Esophagus squamous epithelium (tissue), 5 donors: ENCODE results near the gene C2orf92. TPM values are rescaled to one million over a fixed set of nuclear protein-coding genes. Genes with fewer than 3 reads are reported as not detected.

Source experiments
- DNase-seq: peaks from one replicate; lab custom pipeline; 2025; lab: John Stamatoyannopoulos, UW
- H3K27ac ChIP-seq, 4 donors: fragments of 200-600 bp; sonication (generic); one replicate each; pipeline ENCODE4 v1.5.1; 2016 to 2019; ENCODE audit warnings: mild to moderate bottlenecking in 1 of 4
- H3K27me3 ChIP-seq, 4 donors: fragments of 200-600 bp; sonication (generic); 1 replicate in 3 of 4; 2 replicates in 1 of 4; pipeline versions ENCODE4 v1.5.1 to v1.6.0; 2017 to 2021; ENCODE audit warnings: antibody characterized with exemption in 1 of 4
- H3K36me3 ChIP-seq, 3 donors: fragments of 200-600 bp; sonication (generic); one replicate each; pipeline ENCODE4 v1.5.1; 2016 to 2019
- H3K4me1 ChIP-seq, 3 donors: fragments of 200-600 bp; sonication (generic); one replicate each; pipeline ENCODE4 v1.5.1; 2017 to 2019
- H3K4me3 ChIP-seq, 4 donors: fragments of 200-600 bp; sonication (generic); 1 replicate in 3 of 4; 2 replicates in 1 of 4; pipeline ENCODE4 v1.5.1; 2016 to 2019; ENCODE audit warnings: mild to moderate bottlenecking in 2 of 4, moderate library complexity in 1 of 4
- H3K9me3 ChIP-seq, 3 donors: fragments of 200-600 bp; sonication (generic); one replicate each; pipeline ENCODE4 v1.5.1; 2016 to 2019
- POLR2A ChIP-seq, 4 donors: fragments of 450-650 bp; IDR thresholded peaks; one replicate each; pipeline ENCODE4 v1.6.1; 2017; ENCODE audit warnings: antibody characterized with exemption in 4 of 4, mild to moderate bottlenecking in 4 of 4, moderate library complexity in 3 of 4
- WGBS, 2 donors: methylation state at CpG; one replicate each; pipeline ENCODE4 v1.1.5; 2018; 5-methylcytosine and 5-hydroxymethylcytosine counted together
- intact Hi-C: fragments of 100-400 bp; cut with DNase I; formaldehyde crosslinking; loops from one replicate; pipeline ENCODE4 v1.15.0; 2022
- total RNA-seq, 4 donors: library from RNA; depleted of rRNA; stranded (reverse); fragments of >200 nt; gene quantifications; one replicate each; pipeline ENCODE4 v1.1.0, GENCODE V29; 2016
- TF ChIP-seq, protein P1 (sequence below), 6 experiments: fragments of 450-650 bp in 4 of 6; fragments of 200-600 bp in 2 of 6; sonication (generic) in 2 of 6; IDR thresholded peaks; one replicate each; pipeline ENCODE4 v1.5.1; 2016 to 2019; ENCODE audit warnings: antibody characterized with exemption in 6 of 6, mild to moderate bottlenecking in 4 of 6, moderate library complexity in 4 of 6
- donor health status: DM: yes; HTN: yes; CAD: no.

Gene C2orf92
- total RNA-seq, 4 donors from 2014 or later = 2.5 to 12.8 (median 2.5) TPM; not detected in 1

GRCh38 chr2:97654309-97654708 lies 15.2 kb upstream of the C2orf92 start:
- H3K4me3 ChIP-seq = no peak overlapping the region
- TF ChIP-seq, protein P1, sequence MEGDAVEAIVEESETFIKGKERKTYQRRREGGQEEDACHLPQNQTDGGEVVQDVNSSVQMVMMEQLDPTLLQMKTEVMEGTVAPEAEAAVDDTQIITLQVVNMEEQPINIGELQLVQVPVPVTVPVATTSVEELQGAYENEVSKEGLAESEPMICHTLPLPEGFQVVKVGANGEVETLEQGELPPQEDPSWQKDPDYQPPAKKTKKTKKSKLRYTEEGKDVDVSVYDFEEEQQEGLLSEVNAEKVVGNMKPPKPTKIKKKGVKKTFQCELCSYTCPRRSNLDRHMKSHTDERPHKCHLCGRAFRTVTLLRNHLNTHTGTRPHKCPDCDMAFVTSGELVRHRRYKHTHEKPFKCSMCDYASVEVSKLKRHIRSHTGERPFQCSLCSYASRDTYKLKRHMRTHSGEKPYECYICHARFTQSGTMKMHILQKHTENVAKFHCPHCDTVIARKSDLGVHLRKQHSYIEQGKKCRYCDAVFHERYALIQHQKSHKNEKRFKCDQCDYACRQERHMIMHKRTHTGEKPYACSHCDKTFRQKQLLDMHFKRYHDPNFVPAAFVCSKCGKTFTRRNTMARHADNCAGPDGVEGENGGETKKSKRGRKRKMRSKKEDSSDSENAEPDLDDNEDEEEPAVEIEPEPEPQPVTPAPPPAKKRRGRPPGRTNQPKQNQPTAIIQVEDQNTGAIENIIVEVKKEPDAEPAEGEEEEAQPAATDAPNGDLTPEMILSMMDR (IDR thresholded peaks at IDR 0.05) = no peak
- no peak for TF ChIP-seq POLR2A (IDR thresholded peaks at IDR 0.05)
- 92 to 94% methylated on average over 4 to 5 of the region's 5 CpGs for WGBS, 2 donors
- no peak for DNase-seq
- intact Hi-C loops = no loop called here
- peaks cover 15 to 78% (median 32%) of the 10 kb centered on the region in 3 donors for H3K36me3 ChIP-seq
- H3K27me3 ChIP-seq = no peaks in the 10 kb centered on the region
- H3K4me1 ChIP-seq = no peaks in the 10 kb centered on the region
- H3K27ac ChIP-seq = no peak overlapping the region
- peaks cover 0 to 10% (median 0%) of the 10 kb centered on the region in 3 donors for H3K9me3 ChIP-seq

GRCh38 chr2:97654791-97655190 lies 14.7 kb upstream of the C2orf92 start:
- Histone ChIP-seq H3K9me3 (peaks cover 0 to 10% (median 0%) of the 10 kb centered on the region in 3 donors), H3K36me3 (peaks cover 19 to 78% (median 27%) of the 10 kb centered on the region in 3 donors), H3K27ac (no peak overlapping the region), H3K4me1 (no peaks in the 10 kb centered on the region), H3K4me3 (no peak overlapping the region), H3K27me3 (no peaks in the 10 kb centered on the region)
- intact Hi-C loops = no loop called here
- TF ChIP-seq, protein P1 (IDR thresholded peaks at IDR 0.05) = no peak
- no peak for TF ChIP-seq POLR2A (IDR thresholded peaks at IDR 0.05)
- WGBS, 2 donors = 70 to 84% methylated on average over 2 of the region's 2 CpGs
- no peak for DNase-seq

GRCh38 chr2:97656129-97656755 lies 13.3 kb upstream of the C2orf92 start:
- Histone ChIP-seq H3K4me1 (peaks cover 2 to 10% (median 5%) of the 10 kb centered on the region in 3 donors), H3K27ac (no peak overlapping the region), H3K27me3 (no peaks in the 10 kb centered on the region), H3K9me3 (peaks cover 0 to 10% (median 0%) of the 10 kb centered on the region in 3 donors), H3K36me3 (peaks cover 19 to 79% (median 23%) of the 10 kb centered on the region in 3 donors), H3K4me3 (no peak overlapping the region)
- TF ChIP-seq, protein P1 (IDR thresholded peaks at IDR 0.05) = no peak
- TF ChIP-seq POLR2A (IDR thresholded peaks at IDR 0.05) = no peak
- WGBS, 2 donors = 82 to 100% methylated on average over 1 to 3 of the region's 7 CpGs
- intact Hi-C loops = no loop called here
- DNase-seq = no peak

DNA sequence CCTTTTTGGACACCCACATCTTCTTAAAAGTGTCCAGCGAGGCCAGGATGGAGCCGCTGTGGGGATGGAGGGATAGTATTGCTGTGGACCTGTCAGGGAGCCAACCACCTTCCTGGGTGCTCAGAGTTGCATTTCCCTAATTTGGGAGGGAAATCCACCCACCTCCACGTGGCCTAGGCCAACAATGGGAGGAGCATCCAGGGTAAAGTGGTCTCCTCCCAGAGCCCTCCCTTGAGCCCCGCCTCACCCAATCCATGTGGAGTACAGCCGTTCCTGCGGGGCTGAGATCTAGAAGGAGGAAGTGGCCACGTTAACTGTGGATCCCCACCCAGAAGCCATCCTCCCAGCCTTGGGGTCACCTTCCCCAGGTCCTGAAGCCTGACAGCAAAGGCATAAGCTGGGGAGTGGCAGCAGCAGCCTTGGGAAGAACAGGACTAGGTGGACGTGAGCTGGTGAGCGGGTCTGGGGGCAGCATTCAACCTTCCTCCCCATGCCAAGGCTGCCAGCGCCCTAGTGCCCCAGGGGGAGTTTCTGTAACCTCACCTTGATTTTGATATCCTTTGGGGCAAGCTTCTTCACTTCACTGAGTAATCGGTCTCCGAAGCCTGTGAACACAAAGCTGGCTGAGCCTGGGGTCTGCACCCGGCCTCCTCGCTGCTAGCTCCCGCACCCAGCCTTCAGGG lies 12.5 kb upstream of the C2orf92 start:
- intact Hi-C loops = no loop called here
- no peaks in the 10 kb centered on the region for H3K27me3 ChIP-seq
- no peak for DNase-seq
- H3K27ac ChIP-seq = no peak overlapping the region
- TF ChIP-seq, protein P1 (IDR thresholded peaks at IDR 0.05) = no peak
- no peak for TF ChIP-seq POLR2A (IDR thresholded peaks at IDR 0.05)
- peaks cover 0 to 10% (median 0%) of the 10 kb centered on the region in 3 donors for H3K9me3 ChIP-seq
- H3K36me3 ChIP-seq = peaks cover 19 to 80% (median 23%) of the 10 kb centered on the region in 3 donors
- H3K4me1 ChIP-seq = peaks cover 7 to 18% (median 13%) of the 10 kb centered on the region in 3 donors
- H3K4me3 ChIP-seq = no peak overlapping the region
- WGBS, 2 donors = 90 to 98% methylated on average over 7 to 10 of the region's 15 CpGs
